GM23338 (cell line): ENCODE data around the gene CDYL. TPM values are rescaled to one million over a fixed set of nuclear protein-coding genes. Genes with fewer than 3 reads are reported as not detected.

ENCODE experiments used
- ATAC-seq: fragments of 200-7000 bp; cut with Tn5 transposase; 3 replicates; pipeline ENCODE4 v1.9.1; 2020
- DNase-seq: peaks from one replicate; pipeline ENCODE4 v3.0.0-alpha.2; 2015; ENCODE audit warnings: low spot score
- H2AFZ ChIP-seq: fragments of 200-600 bp; sonication (generic); 2 replicates; pipeline ENCODE4 v1.8.0; 2016; ENCODE audit warnings: antibody characterized with exemption, mild to moderate bottlenecking, moderate library complexity
- H3F3A ChIP-seq: fragments of 200-600 bp; sonication (generic); replicated peaks from 2 replicates; pipeline ENCODE4 v1.8.0; 2017; ENCODE audit warnings: antibody characterized with exemption, mixed run types, low read depth
- H3K27ac ChIP-seq: fragments of 200-600 bp; sonication (generic); 2 replicates; pipeline ENCODE4 v1.6.1; 2016; ENCODE audit warnings: low read depth
- H3K27me3 ChIP-seq: fragments of 200-600 bp; sonication (generic); 2 replicates; pipeline ENCODE4 v1.8.0; 2016; ENCODE audit warnings: mild to moderate bottlenecking, mixed run types, moderate library complexity; ENCODE audit not compliant: insufficient read depth
- H3K36me3 ChIP-seq: fragments of 200-600 bp; sonication (generic); 2 replicates; pipeline ENCODE4 v1.8.0; 2016; ENCODE audit warnings: mild to moderate bottlenecking; ENCODE audit not compliant: insufficient read depth
- H3K4me1 ChIP-seq: fragments of 200-600 bp; sonication (generic); 2 replicates; pipeline ENCODE4 v1.8.0; 2016; ENCODE audit warnings: mild to moderate bottlenecking, moderate library complexity; ENCODE audit not compliant: insufficient read depth
- H3K4me2 ChIP-seq: fragments of 200-600 bp; sonication (generic); 2 replicates; pipeline ENCODE4 v1.7.1; 2017; ENCODE audit warnings: mixed run types
- H3K4me3 ChIP-seq: fragments of 200-600 bp; sonication (generic); 2 replicates; pipeline ENCODE4 v1.6.1; 2016; ENCODE audit warnings: mixed run types
- H3K79me2 ChIP-seq: fragments of 200-600 bp; sonication (generic); replicated peaks from 2 replicates; pipeline ENCODE4 v1.8.0; 2017; ENCODE audit warnings: mild to moderate bottlenecking; ENCODE audit not compliant: insufficient read depth
- H3K9me2 ChIP-seq: fragments of 200-600 bp; sonication (generic); 2 replicates; pipeline ENCODE4 v1.8.0; 2017; ENCODE audit not compliant: insufficient read depth
- H4K20me1 ChIP-seq: fragments of 200-600 bp; sonication (generic); replicated peaks from 2 replicates; pipeline ENCODE4 v1.8.0; 2017; ENCODE audit warnings: mild to moderate bottlenecking; ENCODE audit not compliant: insufficient read depth
- H3K27ac Mint-ChIP-seq: 2 replicates; pipeline ENCODE4 v1.8.0; 2020; ENCODE audit warnings: inconsistent platforms, mild to moderate bottlenecking, moderate library complexity, mixed read lengths
- H3K27me3 Mint-ChIP-seq: 3 replicates; pipeline ENCODE4 v1.8.0; 2022; ENCODE audit warnings: low read depth, mild to moderate bottlenecking, moderate library complexity, mixed read lengths, inconsistent platforms; ENCODE audit not compliant: insufficient read depth, poor library complexity
- H3K36me3 Mint-ChIP-seq: 3 replicates; pipeline ENCODE4 v1.8.0; 2021; ENCODE audit warnings: low read depth, mild to moderate bottlenecking, inconsistent platforms, moderate library complexity, mixed read lengths
- H3K4me1 Mint-ChIP-seq: 3 replicates; pipeline ENCODE4 v1.8.0; 2020; ENCODE audit warnings: mild to moderate bottlenecking, inconsistent platforms, mixed read lengths
- H3K4me3 Mint-ChIP-seq: 3 replicates; pipeline ENCODE4 v1.8.0; 2021; ENCODE audit warnings: moderate library complexity, mild to moderate bottlenecking, inconsistent platforms, mixed read lengths
- H3K9me3 Mint-ChIP-seq: 3 replicates; pipeline ENCODE4 v1.8.0; 2020; ENCODE audit warnings: moderate library complexity, mild to moderate bottlenecking, inconsistent platforms, mixed read lengths
- CREB1 ChIP-seq: fragments of 250-450 bp; sonication (Bioruptor Pico); IDR thresholded peaks from 2 replicates; pipeline ENCODE4 v1.5.0; 2020; ENCODE audit warnings: low read depth, mild to moderate bottlenecking, moderate library complexity
- CTCF ChIP-seq, 2 experiments: fragments of 200-600 bp in 1 of 2; sonication (generic) in 1 of 2; conservative IDR thresholded peaks; 2 replicates each; pipeline versions ENCODE4 v1.5.1 to v1.6.1; 2016 to 2017; ENCODE audit warnings: antibody characterized with exemption in 2 of 2, low read depth in 2 of 2, mild to moderate bottlenecking in 2 of 2, moderate library complexity in 1 of 2
- ETS1 ChIP-seq: IDR thresholded peaks from 2 replicates; pipeline ENCODE4 v1.6.1; 2016; ENCODE audit warnings: antibody characterized with exemption
- EZH2phosphoT487 ChIP-seq: fragments of 200-600 bp; sonication (generic); IDR thresholded peaks from one replicate; pipeline ENCODE4 v1.8.1; 2018; ENCODE audit warnings: antibody characterized with exemption; ENCODE audit not compliant: unreplicated experiment
- NANOG ChIP-seq: IDR thresholded peaks from 2 replicates; pipeline ENCODE4 v1.6.1; 2016; ENCODE audit warnings: antibody characterized with exemption, borderline replicate concordance
- POLR2AphosphoS5 ChIP-seq: IDR thresholded peaks from 2 replicates; pipeline ENCODE4 v1.6.1; 2016; ENCODE audit warnings: antibody characterized with exemption, low read depth
- STAT1 ChIP-seq: IDR thresholded peaks from one replicate; pipeline ENCODE4 v1.6.1; 2016; ENCODE audit warnings: antibody characterized with exemption; ENCODE audit not compliant: unreplicated experiment
- ZNF114 ChIP-seq: fragments of 250-450 bp; sonication (Bioruptor Pico); IDR thresholded peaks from 2 replicates; pipeline ENCODE4 v1.5.0; 2020; ENCODE audit warnings: mild to moderate bottlenecking, moderate library complexity
- ZNF331 ChIP-seq: fragments of 250-450 bp; sonication (Bioruptor Pico); IDR thresholded peaks from 2 replicates; pipeline ENCODE4 v1.5.0; 2020; ENCODE audit warnings: low read depth, mild to moderate bottlenecking, moderate library complexity
- polyA plus RNA-seq: library from polyadenylated mRNA; unstranded; fragments of >200 nt; fragmentation: Nextera tagmentation; extraction: Ambion mirVana; gene quantifications from 2 replicates; pipeline ENCODE4 v1.2.1, GENCODE V29; 2016
- total RNA-seq: library from RNA; depleted of rRNA; stranded (reverse); fragments of >200 nt; shearing (Covaris generic); gene quantifications from 2 replicates; pipeline ENCODE4 v1.2.3, GENCODE V29; 2014
- TF ChIP-seq, protein P1 (sequence below): IDR thresholded peaks from one replicate; pipeline ENCODE4 v1.6.1; 2018; ENCODE audit warnings: antibody characterized with exemption; ENCODE audit not compliant: unreplicated experiment

The CDYL gene
- total and polyA plus RNA-seq, 2 experiments from 2014 or later = 67.2 to 128 TPM

DNA sequence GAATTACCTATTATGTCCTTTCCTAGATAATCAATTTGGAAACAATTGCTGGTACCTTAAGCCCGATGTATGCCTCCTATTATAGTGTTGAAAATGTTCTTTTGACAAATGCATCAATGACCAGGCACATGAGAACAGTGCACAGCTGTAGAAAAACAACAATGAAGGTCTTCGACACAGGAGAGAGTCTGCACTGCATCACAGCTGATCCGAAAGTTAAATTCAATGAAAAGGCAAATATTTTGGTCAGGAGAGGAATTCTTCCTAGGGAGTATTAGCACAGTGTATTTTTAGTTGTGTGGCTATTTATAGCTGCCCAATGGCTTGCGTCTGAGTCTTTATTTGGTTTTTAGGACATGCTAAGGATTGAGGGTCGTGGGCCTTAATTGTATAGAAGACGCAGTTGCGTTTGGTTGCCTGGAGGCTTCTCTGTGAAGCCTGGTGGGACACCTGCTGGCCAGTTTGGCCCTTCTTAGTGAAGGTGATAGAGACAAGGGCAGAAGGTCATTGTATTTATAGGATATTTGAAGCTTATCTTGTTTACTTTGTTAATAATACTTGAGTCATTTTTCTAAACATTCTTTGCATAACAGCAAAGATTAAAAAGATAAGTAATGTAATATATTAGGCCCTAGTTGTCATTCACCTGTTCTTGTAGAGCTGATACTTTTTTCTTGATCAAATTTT is 72.3 kb downstream of the CDYL start:
- Histone ChIP-seq H3K4me1 (peaks cover 25% of the 10 kb centered on the region), H4K20me1 (peaks cover 93% of the 10 kb centered on the region), H3K9me2 (no peaks in the 10 kb centered on the region), H3K79me2 (peaks cover 100% of the 10 kb centered on the region), H3K4me3 (no peak overlapping the region), H3K27me3 (no peaks in the 10 kb centered on the region), H3K36me3 (no peaks in the 10 kb centered on the region; the same call in 1 of the 2 replicates), H3F3A (no peaks in the 10 kb centered on the region), H3K27ac (no peak overlapping the region), H2AFZ (no peak overlapping the region), H3K4me2 (no peak overlapping the region)
- ATAC-seq = peak; percentile 75
- Mint-ChIP-seq H3K36me3 (peaks cover 10% of the 10 kb centered on the region), H3K9me3 (peaks cover 10% of the 10 kb centered on the region; the same call in 2 of the 3 replicates), H3K27ac (no peak overlapping the region), H3K4me3 (no peak overlapping the region), H3K4me1 (peaks cover 61% of the 10 kb centered on the region), H3K27me3 (peaks cover 4% of the 10 kb centered on the region)
- TF ChIP-seq CTCF (conservative IDR thresholded peaks at IDR 0.05; ENCODE audit: low read depth in 2 of 2) (peak; percentile 65 to 73), ZNF114 (CRISPR knock-in tag) (no peak)
- peak; percentile 80 for DNase-seq

DNA sequence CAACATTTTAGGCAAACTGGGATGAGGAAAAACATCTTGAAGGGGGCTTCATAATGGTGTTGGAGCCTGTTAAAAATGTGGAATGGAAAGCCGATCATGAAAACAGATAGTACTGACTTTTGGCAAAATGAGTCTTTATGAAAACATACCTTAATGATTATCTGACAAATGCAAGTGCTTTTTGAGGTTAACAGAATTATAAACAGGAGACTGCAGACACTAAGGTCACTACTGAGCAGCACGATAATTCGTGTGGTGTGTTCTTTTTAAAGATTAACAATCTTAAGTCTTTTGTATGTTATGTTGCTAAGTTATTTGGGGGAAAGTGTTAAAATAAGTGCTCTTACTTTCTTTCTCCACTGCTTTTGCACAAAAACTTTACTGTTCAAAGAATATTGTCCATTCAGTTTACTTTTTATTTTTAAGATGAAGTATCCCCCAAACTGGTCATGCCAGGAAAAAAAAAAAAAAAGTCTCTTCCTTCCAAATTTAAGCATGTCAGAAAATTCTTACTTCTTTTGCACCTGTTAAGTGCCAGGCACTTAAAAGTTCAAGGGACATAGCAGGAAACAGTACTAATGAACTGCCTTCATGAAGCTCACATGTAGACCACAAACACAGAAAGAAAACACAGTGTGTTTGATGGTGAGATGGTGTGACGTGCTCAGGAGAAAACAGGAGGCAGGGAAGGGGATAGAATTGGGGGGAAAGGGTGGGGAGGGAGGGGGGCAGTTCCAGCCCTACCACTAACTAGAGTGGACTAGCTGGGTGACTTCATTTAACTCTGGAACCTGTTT is 73.2 kb downstream of the CDYL start:
- peaks cover 1% of the 10 kb centered on the region for H3K36me3 Mint-ChIP-seq
- Histone ChIP-seq H3K79me2 (peaks cover 100% of the 10 kb centered on the region), H3K4me2 (no peak overlapping the region), H3K9me2 (no peaks in the 10 kb centered on the region), H2AFZ (no peak overlapping the region), H3K36me3 (no peaks in the 10 kb centered on the region; the same call in 1 of the 2 replicates), H4K20me1 (peaks cover 96% of the 10 kb centered on the region), H3F3A (no peaks in the 10 kb centered on the region), H3K4me1 (peaks cover 25% of the 10 kb centered on the region), H3K27ac (no peak overlapping the region), H3K4me3 (no peak overlapping the region), H3K27me3 (no peaks in the 10 kb centered on the region)
- peaks cover 4% of the 10 kb centered on the region for H3K27me3 Mint-ChIP-seq
- no peak overlapping the region for H3K27ac Mint-ChIP-seq
- no peak overlapping the region for H3K4me3 Mint-ChIP-seq
- no peak for DNase-seq
- peaks cover under 1% of the 10 kb centered on the region; the same call in 2 of the 3 replicates for H3K9me3 Mint-ChIP-seq
- ATAC-seq = no peak
- peaks cover 59% of the 10 kb centered on the region for H3K4me1 Mint-ChIP-seq
- TF ChIP-seq STAT1 (no peak), ZNF331 (CRISPR knock-in tag) (no peak), POLR2AphosphoS5 (no peak), ETS1 (no peak), CREB1 (CRISPR knock-in tag) (no peak), NANOG (no peak), EZH2phosphoT487 (no peak)
- TF ChIP-seq, protein P1, sequence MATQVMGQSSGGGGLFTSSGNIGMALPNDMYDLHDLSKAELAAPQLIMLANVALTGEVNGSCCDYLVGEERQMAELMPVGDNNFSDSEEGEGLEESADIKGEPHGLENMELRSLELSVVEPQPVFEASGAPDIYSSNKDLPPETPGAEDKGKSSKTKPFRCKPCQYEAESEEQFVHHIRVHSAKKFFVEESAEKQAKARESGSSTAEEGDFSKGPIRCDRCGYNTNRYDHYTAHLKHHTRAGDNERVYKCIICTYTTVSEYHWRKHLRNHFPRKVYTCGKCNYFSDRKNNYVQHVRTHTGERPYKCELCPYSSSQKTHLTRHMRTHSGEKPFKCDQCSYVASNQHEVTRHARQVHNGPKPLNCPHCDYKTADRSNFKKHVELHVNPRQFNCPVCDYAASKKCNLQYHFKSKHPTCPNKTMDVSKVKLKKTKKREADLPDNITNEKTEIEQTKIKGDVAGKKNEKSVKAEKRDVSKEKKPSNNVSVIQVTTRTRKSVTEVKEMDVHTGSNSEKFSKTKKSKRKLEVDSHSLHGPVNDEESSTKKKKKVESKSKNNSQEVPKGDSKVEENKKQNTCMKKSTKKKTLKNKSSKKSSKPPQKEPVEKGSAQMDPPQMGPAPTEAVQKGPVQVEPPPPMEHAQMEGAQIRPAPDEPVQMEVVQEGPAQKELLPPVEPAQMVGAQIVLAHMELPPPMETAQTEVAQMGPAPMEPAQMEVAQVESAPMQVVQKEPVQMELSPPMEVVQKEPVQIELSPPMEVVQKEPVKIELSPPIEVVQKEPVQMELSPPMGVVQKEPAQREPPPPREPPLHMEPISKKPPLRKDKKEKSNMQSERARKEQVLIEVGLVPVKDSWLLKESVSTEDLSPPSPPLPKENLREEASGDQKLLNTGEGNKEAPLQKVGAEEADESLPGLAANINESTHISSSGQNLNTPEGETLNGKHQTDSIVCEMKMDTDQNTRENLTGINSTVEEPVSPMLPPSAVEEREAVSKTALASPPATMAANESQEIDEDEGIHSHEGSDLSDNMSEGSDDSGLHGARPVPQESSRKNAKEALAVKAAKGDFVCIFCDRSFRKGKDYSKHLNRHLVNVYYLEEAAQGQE = no peak
